GM19463 (cell line): ENCODE data around the gene GOLPH3L.
A peak's percentile ranks its signal among the peaks of the same experiment; 100 is the strongest.
"Not testable (repeated sequence)": the region's sequence is repeated elsewhere in the genome, so short reads cannot be mapped to it uniquely, and the experiment has no call there.

ENCODE experiments used
- ATAC-seq: cut with Tn5 transposase; IDR thresholded peaks from one replicate; pipeline ENCODE4 v1.9.1; 2021; ENCODE audit warnings: mild to moderate bottlenecking, moderate library complexity; ENCODE audit not compliant: unreplicated experiment

The GOLPH3L gene

DNA sequence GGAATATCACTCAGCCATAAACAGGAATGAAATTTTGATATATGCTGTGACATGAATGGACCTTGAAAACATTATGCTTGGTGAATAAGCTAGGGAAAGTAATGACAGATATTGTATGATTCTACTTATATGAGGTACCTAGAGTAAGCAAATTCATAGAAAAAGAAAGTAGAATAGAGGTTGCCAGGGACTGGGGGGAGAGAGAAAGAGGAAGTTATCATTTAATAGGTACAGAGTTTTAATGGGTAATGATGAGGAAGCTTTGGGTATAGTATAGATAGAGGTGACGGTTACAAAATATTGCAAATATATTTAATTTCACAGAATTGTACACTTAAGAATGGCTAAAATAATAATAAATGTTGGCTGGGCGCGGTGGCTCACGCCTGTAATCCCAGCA is 36.4 kb downstream of the GOLPH3L start:
- ATAC-seq: no peak

GRCh38 chr1:150657064-150657463 is 39.9 kb downstream of the GOLPH3L start:
- not testable (repeated sequence) for ATAC-seq

DNA sequence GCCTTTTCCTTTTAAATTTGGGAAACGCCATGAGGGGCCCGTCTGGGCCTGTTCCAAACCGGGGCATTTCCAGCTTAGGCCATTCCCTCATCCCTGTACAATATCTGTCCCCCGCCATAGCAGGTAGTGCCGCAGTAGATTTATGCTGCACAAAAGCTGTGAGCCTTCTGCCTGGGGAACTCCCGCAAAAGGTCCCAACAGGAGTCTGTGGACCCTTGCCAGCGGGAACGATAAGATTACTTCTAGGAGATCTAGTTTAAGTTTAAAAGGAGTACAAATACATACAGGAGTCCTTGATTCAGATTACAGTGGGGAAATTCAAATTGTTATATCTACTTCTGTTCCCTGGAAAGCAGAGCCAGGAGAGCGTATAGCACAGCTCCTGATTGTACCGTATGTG is 42.3 kb downstream of the GOLPH3L start:
- not testable (repeated sequence) for ATAC-seq

DNA sequence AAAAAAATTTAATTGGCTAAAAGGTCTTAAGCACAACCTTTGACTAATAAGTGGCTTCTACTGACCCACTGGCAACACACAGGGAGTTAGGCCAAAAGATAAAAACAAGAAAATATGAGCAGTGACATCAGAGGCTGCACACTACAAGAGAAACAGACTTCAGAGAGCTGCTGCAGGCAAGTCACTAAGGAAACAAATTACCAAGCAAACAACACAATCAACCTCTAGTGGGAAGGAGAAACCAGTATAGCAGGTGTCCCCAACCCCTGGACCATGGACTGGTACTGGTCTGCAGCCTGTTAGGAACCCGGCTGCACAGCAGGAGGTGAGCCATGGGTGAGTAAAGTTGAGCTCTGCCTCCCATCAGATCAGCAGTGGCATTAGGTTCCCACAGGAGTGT is 46.8 kb downstream of the GOLPH3L start:
- ATAC-seq: no peak

- ATAC-seq: no peak
Measured at GRCh38 chr1:150649441-150650075, 47.4 kb downstream of the GOLPH3L start.

- no peak for ATAC-seq
Measured at GRCh38 chr1:150642296-150642695, 54.7 kb downstream of the GOLPH3L start.

DNA sequence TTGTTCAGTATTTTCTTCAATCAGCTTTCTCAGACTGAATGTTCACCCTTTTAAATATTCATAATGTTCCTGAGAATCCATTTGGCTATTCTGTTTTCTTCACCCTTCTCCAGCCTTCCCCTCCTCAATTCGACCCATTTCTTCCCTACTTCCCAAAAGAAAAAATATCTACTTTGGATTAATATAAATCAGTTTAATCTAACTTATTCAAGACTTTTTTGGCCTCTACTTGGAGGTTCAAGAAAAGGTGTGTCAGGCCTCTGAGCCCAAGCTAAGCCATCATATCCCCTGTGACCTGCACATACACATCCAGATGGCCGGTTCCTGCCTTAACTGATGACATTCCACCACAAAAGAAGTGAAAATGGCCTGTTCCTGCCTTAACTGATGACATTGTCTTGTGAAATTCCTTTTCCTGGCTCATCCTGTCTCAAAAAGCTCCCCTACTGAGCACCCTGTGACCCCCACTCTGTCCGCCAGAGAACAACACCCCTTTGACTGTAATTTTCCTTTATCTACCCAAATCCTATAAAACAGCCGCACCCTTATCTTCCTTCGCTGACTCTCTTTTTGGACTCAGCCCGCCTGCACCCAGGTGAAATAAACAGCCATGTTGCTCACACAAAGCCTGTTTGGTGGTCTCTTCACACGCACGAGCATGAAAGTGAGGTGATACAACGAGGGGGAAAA is 55.7 kb downstream of the GOLPH3L start:
- ATAC-seq: not testable (repeated sequence)

DNA sequence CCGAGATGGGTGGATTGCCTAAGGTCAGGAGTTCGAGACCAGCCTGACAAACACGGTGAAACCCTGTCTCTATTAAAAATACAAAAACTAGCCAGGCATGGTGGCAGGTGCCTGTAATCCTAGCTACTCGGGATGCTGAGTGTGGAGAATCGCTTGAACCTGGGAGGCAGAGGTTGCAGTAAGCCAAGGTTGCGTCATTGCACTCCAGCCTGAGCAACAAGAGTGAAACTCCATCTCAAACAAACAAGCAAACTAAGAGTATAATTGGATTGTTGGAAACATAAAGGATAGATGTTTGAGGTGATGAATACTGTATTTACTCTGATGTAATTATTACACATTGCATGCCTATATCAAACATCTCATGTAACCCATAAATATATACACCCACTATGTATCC is 58.5 kb downstream of the GOLPH3L start:
- ATAC-seq: not testable (repeated sequence)

- ATAC-seq: not testable (repeated sequence)
Measured at GRCh38 chr1:150634839-150635622, 61.9 kb downstream of the GOLPH3L start.

- peak; percentile 88 for ATAC-seq
Measured at GRCh38 chr1:150629115-150629928, 67.6 kb downstream of the GOLPH3L start, which contains the start of gene ENSA. TSS of gene ENSA (minus strand) at chr1:150629612. CDS start at chr1:150629470, 142 bp downstream.

GRCh38 chr1:150628766-150629114 is 68.2 kb downstream of the GOLPH3L start:
- ATAC-seq: no peak

DNA sequence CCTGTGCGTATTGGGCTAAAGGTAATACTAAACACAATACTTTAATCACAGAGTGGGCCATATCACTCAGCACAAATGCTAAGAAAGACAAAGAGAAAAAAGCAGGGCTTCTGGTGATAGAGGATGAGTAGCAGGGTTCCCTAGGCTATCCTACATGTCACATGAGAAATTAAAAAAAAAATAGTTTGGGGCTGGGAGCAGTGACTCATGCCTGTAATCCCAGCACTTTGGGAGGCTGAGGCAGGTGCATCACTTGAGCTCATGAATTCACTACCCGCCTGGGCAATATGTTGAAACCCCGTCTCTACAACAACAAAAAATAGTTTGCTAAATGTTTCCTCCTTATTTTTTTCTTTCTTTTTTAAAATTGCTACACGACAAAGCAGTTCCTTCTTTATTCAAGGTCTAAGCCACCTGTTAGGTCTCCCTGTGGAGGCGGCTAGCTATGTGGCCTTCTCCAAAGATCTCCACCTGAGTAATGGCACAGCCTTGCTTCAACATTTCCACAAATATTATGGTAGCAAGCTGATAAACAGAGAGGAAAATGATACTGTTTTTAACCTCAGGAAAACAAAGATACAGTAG is 69.0 kb downstream of the GOLPH3L start:
- ATAC-seq: no peak

DNA sequence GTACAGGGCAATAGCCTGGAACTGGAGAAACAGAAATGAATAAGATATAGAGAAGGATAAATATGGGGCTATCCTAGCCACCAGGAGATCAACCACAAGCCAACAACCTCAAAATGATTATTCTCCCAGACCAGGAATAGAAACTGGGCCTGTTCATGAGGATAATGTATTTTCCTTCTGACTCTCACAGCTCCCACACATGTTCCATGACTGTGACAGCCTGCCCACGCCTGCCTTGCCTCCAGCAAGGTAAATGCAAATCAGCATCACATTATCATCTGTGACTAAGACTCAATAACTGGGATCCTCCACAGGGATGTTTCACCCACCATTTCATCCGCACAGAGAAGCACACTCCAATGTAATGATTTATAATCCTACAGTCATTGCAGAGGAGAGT is 70.8 kb downstream of the GOLPH3L start:
- no peak for ATAC-seq

- not testable (repeated sequence) for ATAC-seq
Measured at GRCh38 chr1:150624546-150624945, 72.4 kb downstream of the GOLPH3L start.

DNA sequence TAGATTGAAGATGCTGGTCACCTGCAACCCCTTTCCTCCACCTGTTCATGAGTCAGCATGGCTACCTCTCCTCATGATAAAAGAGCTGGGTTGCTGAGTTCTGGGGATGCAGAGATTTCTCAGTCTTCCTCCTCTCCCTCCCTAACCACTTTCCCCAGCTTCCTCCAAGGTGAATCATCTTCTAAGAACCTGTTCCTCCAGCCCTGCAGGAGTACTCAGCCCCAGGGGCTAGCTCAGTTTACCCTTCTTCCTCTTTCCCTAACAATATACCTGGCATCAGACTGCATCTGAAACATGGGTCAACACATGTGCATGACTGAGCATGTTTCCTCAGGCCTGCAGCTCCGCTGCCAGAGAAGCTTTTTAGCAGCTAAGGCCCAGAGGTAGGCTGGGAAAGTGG is 72.8 kb downstream of the GOLPH3L start:
- not testable (repeated sequence) for ATAC-seq

GRCh38 chr1:150622303-150622975 is 74.5 kb downstream of the GOLPH3L start:
- ATAC-seq: no peak

- no peak for ATAC-seq
Measured at GRCh38 chr1:150621497-150622302, 75.3 kb downstream of the GOLPH3L start.

DNA sequence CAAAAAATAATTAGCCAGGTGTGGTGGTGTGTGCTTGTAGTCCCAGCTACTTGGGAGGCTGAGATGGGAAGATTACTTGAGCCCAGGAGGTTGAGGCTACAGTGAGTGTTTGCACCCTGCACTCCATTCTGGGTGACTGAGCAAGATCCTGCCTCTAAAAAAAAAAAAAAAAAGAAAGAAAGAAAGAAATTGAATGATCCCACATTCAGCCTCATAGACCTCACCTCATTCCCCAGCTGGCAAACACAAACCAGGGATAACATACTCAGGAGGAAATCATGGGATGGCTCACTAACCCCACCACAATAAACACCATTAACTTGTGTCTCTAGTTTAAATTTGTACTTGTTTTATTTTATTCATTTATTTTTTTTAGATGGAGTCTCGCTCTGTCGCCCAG is 76.0 kb downstream of the GOLPH3L start:
- ATAC-seq: no peak
